ENCODE results near the gene LRRTM4. TPM values are rescaled to one million over a fixed set of nuclear protein-coding genes. Genes with fewer than 3 reads are reported as not detected.

The LRRTM4 gene
- total RNA-seq, 1 experiment from 2014 or later: 0.23 TPM

- Histone ChIP-seq H3K27ac (ENCODE audit: low read length) (no peak overlapping the region), H3K36me3 (ENCODE audit: control insufficient read depth, insufficient read depth, low read length) (no peaks in the 10 kb centered on the region), H3K4me1 (ENCODE audit: control insufficient read depth, insufficient read depth, low read length) (no peaks in the 10 kb centered on the region), H3K9me3 (ENCODE audit: control insufficient read depth, insufficient read depth, low read depth, low read length) (no peaks in the 10 kb centered on the region), H3K4me3 (ENCODE audit: low read depth in 2 of 2, low read length in 2 of 2) (no peak overlapping the region), H3K27me3 (ENCODE audit: control insufficient read depth, insufficient read depth, low read length) (no peaks in the 10 kb centered on the region)
- CTCF ChIA-PET: no interaction called here
- TF ChIP-seq CTCF (IDR thresholded peaks at IDR 0.05): no peak
- no peak for TF ChIP-seq REST (IDR thresholded peaks at IDR 0.05; ENCODE audit: insufficient read depth in 1 of 2, low read depth in 2 of 2, low read length in 1 of 2)
- ATAC-seq (no peak), DNase-seq (ENCODE audit: low read depth, low spot score) (no peak)
- POLR2A ChIA-PET: no interaction called here
- intact Hi-C loops (cut with micrococcal nuclease; ENCODE audit: unreplicated experiment): no loop called here
- BruUV-seq (replicated peaks): no TSS peak
- in situ Hi-C loops (cut with HindIII; ENCODE audit: low pct_unique_long_range_greater_than_20kb, low sequenced_read_pairs): no loop called here
These were observed 212.5 kb downstream of the LRRTM4 start for GRCh38 chr2:77309725-77310124.

- POLR2A ChIA-PET: no interaction called here
- Histone ChIP-seq H3K9me3 (ENCODE audit: control insufficient read depth, insufficient read depth, low read depth, low read length) (no peaks in the 10 kb centered on the region), H3K27me3 (ENCODE audit: control insufficient read depth, insufficient read depth, low read length) (no peaks in the 10 kb centered on the region), H3K27ac (ENCODE audit: low read length) (no peak overlapping the region), H3K36me3 (ENCODE audit: control insufficient read depth, insufficient read depth, low read length) (no peaks in the 10 kb centered on the region), H3K4me1 (ENCODE audit: control insufficient read depth, insufficient read depth, low read length) (no peaks in the 10 kb centered on the region), H3K4me3 (ENCODE audit: low read depth in 2 of 2, low read length in 2 of 2) (no peak overlapping the region)
- no peak for ATAC-seq
- CTCF ChIA-PET: no interaction called here
- intact Hi-C loops (cut with micrococcal nuclease; ENCODE audit: unreplicated experiment) (no loop called here), in situ Hi-C loops (cut with HindIII; ENCODE audit: low pct_unique_long_range_greater_than_20kb, low sequenced_read_pairs) (no loop called here)
- DNase-seq (ENCODE audit: low read depth, low spot score): no peak
- BruUV-seq (replicated peaks): no TSS peak
- TF ChIP-seq TCF7L2 (IDR thresholded peaks at IDR 0.05; ENCODE audit: low read depth, low read length) (no peak), POLR2AphosphoS5 (IDR thresholded peaks at IDR 0.05; ENCODE audit: low read depth, low read length) (no peak), SIN3A (IDR thresholded peaks at IDR 0.05; ENCODE audit: borderline replicate concordance, insufficient read depth, low read depth, low read length) (no peak)
These were observed 220.7 kb downstream of the LRRTM4 start for GRCh38 chr2:77301441-77301840.

GRCh38 chr2:77296791-77297190 lies 225.4 kb downstream of the LRRTM4 start:
- H3K36me3 ChIP-seq (ENCODE audit: control insufficient read depth, insufficient read depth, low read length): no peaks in the 10 kb centered on the region
- no peak for DNase-seq (ENCODE audit: low read depth, low spot score)
- ChIA-PET CTCF (no interaction called here), POLR2A (no interaction called here)
- H3K9me3 ChIP-seq (ENCODE audit: control insufficient read depth, insufficient read depth, low read depth, low read length): no peaks in the 10 kb centered on the region
- intact Hi-C loops (cut with micrococcal nuclease; ENCODE audit: unreplicated experiment): no loop called here
- in situ Hi-C loops (cut with HindIII; ENCODE audit: low pct_unique_long_range_greater_than_20kb, low sequenced_read_pairs): no loop called here
- TF ChIP-seq SIN3A (IDR thresholded peaks at IDR 0.05; ENCODE audit: borderline replicate concordance, insufficient read depth, low read depth, low read length) (no peak), POLR2AphosphoS5 (IDR thresholded peaks at IDR 0.05; ENCODE audit: low read depth, low read length) (no peak)
- no TSS peak for BruUV-seq (replicated peaks)
- no peak overlapping the region for H3K4me3 ChIP-seq (ENCODE audit: low read depth in 2 of 2, low read length in 2 of 2)
- no peak overlapping the region for H3K27ac ChIP-seq (ENCODE audit: low read length)
- no peaks in the 10 kb centered on the region for H3K27me3 ChIP-seq (ENCODE audit: control insufficient read depth, insufficient read depth, low read length)
- ATAC-seq: no peak
- no peaks in the 10 kb centered on the region for H3K4me1 ChIP-seq (ENCODE audit: control insufficient read depth, insufficient read depth, low read length)
